H9 (cell line): ENCODE measurements around the gene PIP5K1A. TPM values are rescaled to one million over a fixed set of nuclear protein-coding genes. Genes with fewer than 3 reads are reported as not detected.
A peak's percentile ranks its signal among the peaks of the same experiment; 100 is the strongest.

ENCODE experiments used
- DNase-seq: peaks from one replicate; pipeline ENCODE4 v3.0.0-alpha.2; 2017
- H2AFZ ChIP-seq: one replicate; pipeline ENCODE4 v1.6.1; 2013; ENCODE audit warnings: mild to moderate bottlenecking, low read length, control low read depth, moderate library complexity
- H2AK5ac ChIP-seq: 2 replicates; pipeline ENCODE4 v1.6.1; 2013; ENCODE audit warnings: low read length, control low read depth, mixed read lengths; ENCODE audit not compliant: insufficient read length
- H2BK120ac ChIP-seq: one replicate; pipeline ENCODE4 v1.6.1; 2013; ENCODE audit warnings: low read depth, mild to moderate bottlenecking, low read length, control low read depth, inconsistent platforms; ENCODE audit not compliant: poor library complexity, severe bottlenecking
- H2BK12ac ChIP-seq: 2 replicates; pipeline ENCODE4 v1.6.1; 2013; ENCODE audit warnings: low read length, control low read depth, mixed read lengths, low read depth; ENCODE audit not compliant: insufficient read length
- H2BK15ac ChIP-seq: 2 replicates; pipeline ENCODE4 v1.6.1; 2013; ENCODE audit warnings: low read depth, low read length, control low read depth
- H2BK20ac ChIP-seq: one replicate; pipeline ENCODE4 v1.6.1; 2013; ENCODE audit warnings: low read depth, mild to moderate bottlenecking, low read length, control low read depth, inconsistent platforms; ENCODE audit not compliant: poor library complexity, severe bottlenecking
- H2BK5ac ChIP-seq: 2 replicates; pipeline ENCODE4 v1.6.1; 2013; ENCODE audit warnings: low read length, control low read depth, mixed read lengths; ENCODE audit not compliant: insufficient read length
- H3K14ac ChIP-seq: 2 replicates; pipeline ENCODE4 v1.6.1; 2013; ENCODE audit warnings: low read length, control low read depth; ENCODE audit not compliant: insufficient read depth
- H3K18ac ChIP-seq: 2 replicates; pipeline ENCODE4 v1.6.1; 2013; ENCODE audit warnings: low read depth, mild to moderate bottlenecking, mixed read lengths, low read length, control low read depth; ENCODE audit not compliant: insufficient read length
- H3K23ac ChIP-seq: 2 replicates; pipeline ENCODE4 v1.6.1; 2013; ENCODE audit warnings: low read length, control low read depth, mixed read lengths, low read depth; ENCODE audit not compliant: insufficient read length
- H3K23me2 ChIP-seq: 2 replicates; pipeline ENCODE4 v1.6.1; 2013; ENCODE audit warnings: low read depth, mild to moderate bottlenecking, mixed read lengths, low read length, control low read depth; ENCODE audit not compliant: insufficient read length, poor library complexity, severe bottlenecking
- H3K27ac ChIP-seq: 2 replicates; pipeline ENCODE4 v1.5.1; 2013; ENCODE audit warnings: low read length, control low read depth, mixed read lengths, low read depth; ENCODE audit not compliant: insufficient read length
- H3K27me3 ChIP-seq: 2 replicates; pipeline ENCODE4 v1.6.1; 2013; ENCODE audit warnings: low read length, control low read depth, inconsistent platforms; ENCODE audit not compliant: insufficient read depth
- H3K4ac ChIP-seq: 2 replicates; pipeline ENCODE4 v1.6.1; 2013; ENCODE audit warnings: low read depth, mild to moderate bottlenecking, control low read depth, inconsistent platforms, low read length, moderate library complexity
- H3K4me1 ChIP-seq: 2 replicates; pipeline ENCODE4 v1.6.1; 2013; ENCODE audit warnings: low read length, control low read depth, inconsistent platforms; ENCODE audit not compliant: insufficient read depth
- H3K4me2 ChIP-seq: 2 replicates; pipeline ENCODE4 v1.6.1; 2013; ENCODE audit warnings: low read length, control low read depth, mixed read lengths; ENCODE audit not compliant: insufficient read length, insufficient read depth
- H3K56ac ChIP-seq: 2 replicates; pipeline ENCODE4 v1.6.1; 2013; ENCODE audit warnings: low read depth, mild to moderate bottlenecking, mixed read lengths, low read length, control low read depth; ENCODE audit not compliant: insufficient read length
- H3K79me1 ChIP-seq: 2 replicates; pipeline ENCODE4 v1.6.1; 2013; ENCODE audit warnings: low read depth, mild to moderate bottlenecking, moderate library complexity, low read length, control low read depth, inconsistent platforms; ENCODE audit not compliant: insufficient read depth, poor library complexity, severe bottlenecking
- H3K79me2 ChIP-seq: 2 replicates; pipeline ENCODE4 v1.6.1; 2013; ENCODE audit warnings: low read length, control low read depth, inconsistent platforms; ENCODE audit not compliant: insufficient read depth
- H3K9ac ChIP-seq: 2 replicates; pipeline ENCODE4 v1.6.1; 2013; ENCODE audit warnings: low read length, control low read depth, mixed read lengths; ENCODE audit not compliant: insufficient read length; ENCODE audit errors: extremely low read depth
- H3K9me3 ChIP-seq: one replicate; pipeline ENCODE4 v1.6.1; 2013; ENCODE audit warnings: low read depth, low read length, inconsistent platforms; ENCODE audit not compliant: control insufficient read depth
- H3T11ph ChIP-seq: one replicate; pipeline ENCODE4 v1.6.1; 2013; ENCODE audit warnings: mild to moderate bottlenecking, low read length, control low read depth, inconsistent platforms
- H4K20me1 ChIP-seq: one replicate; pipeline ENCODE4 v1.6.1; 2013; ENCODE audit not compliant: control insufficient read depth, insufficient read length, insufficient read depth
- H4K5ac ChIP-seq: 2 replicates; pipeline ENCODE4 v1.6.1; 2013; ENCODE audit warnings: low read depth, mild to moderate bottlenecking, mixed read lengths, low read length, control low read depth; ENCODE audit not compliant: insufficient read length
- H4K8ac ChIP-seq: replicated peaks from 2 replicates; pipeline ENCODE4 v1.6.1; 2013; ENCODE audit warnings: low read length, control low read depth, mixed read lengths, low read depth; ENCODE audit not compliant: insufficient read length
- H4K91ac ChIP-seq: 2 replicates; pipeline ENCODE4 v1.6.1; 2013; ENCODE audit warnings: low read depth, mild to moderate bottlenecking, moderate library complexity, mixed read lengths, low read length, control low read depth; ENCODE audit not compliant: insufficient read length
- H3K27ac Mint-ChIP-seq, 3 experiments: 2 replicates in 2 of 3; 3 replicates in 1 of 3; pipeline ENCODE4 v1.8.0; 2020 to 2021; ENCODE audit warnings: mixed read lengths in 3 of 3, mild to moderate bottlenecking in 1 of 3, moderate library complexity in 1 of 3
- H3K27me3 Mint-ChIP-seq: 2 replicates; pipeline ENCODE4 v1.8.0; 2021; ENCODE audit warnings: low read depth, mild to moderate bottlenecking, moderate library complexity, mixed read lengths
- H3K36me3 Mint-ChIP-seq, 3 experiments: 2 replicates in 2 of 3; 3 replicates in 1 of 3; pipeline ENCODE4 v1.8.0; 2020 to 2021; ENCODE audit warnings: low read depth in 3 of 3, mixed read lengths in 3 of 3; ENCODE audit not compliant: insufficient read depth in 1 of 3
- H3K4me1 Mint-ChIP-seq, 2 experiments: 2 replicates each; pipeline ENCODE4 v1.8.0; 2020; ENCODE audit warnings: mixed read lengths in 2 of 2
- H3K4me3 Mint-ChIP-seq, 2 experiments: 2 replicates in 1 of 2; 3 replicates in 1 of 2; pipeline ENCODE4 v1.8.0; 2020 to 2021; ENCODE audit warnings: mild to moderate bottlenecking in 2 of 2, mixed read lengths in 2 of 2, moderate library complexity in 1 of 2
- H3K9me3 Mint-ChIP-seq, 2 experiments: 2 replicates in 1 of 2; 3 replicates in 1 of 2; pipeline ENCODE4 v1.8.0; 2020; ENCODE audit warnings: mild to moderate bottlenecking in 2 of 2, mixed read lengths in 2 of 2, moderate library complexity in 1 of 2
- CTCF ChIP-seq: fragments of 200-600 bp; sonication (generic); conservative IDR thresholded peaks from 3 replicates; pipeline ENCODE4 v1.8.0; 2021; ENCODE audit warnings: antibody characterized with exemption, mild to moderate bottlenecking
- WGBS: extraction: QIAGEN DNeasy Blood & Tissue Kit; methylation state at CpG from one replicate; pipeline ENCODE4 v1.1.7; 2013; ENCODE audit warnings: missing lambda C conversion rate, low lambda C conversion rate, mixed read lengths; ENCODE audit not compliant: insufficient read length; ENCODE audit errors: extremely low coverage; 5-methylcytosine and 5-hydroxymethylcytosine counted together
- total RNA-seq: library from RNA; stranded (reverse); gene quantifications from 2 replicates; pipeline ENCODE4 v1.2.1, GENCODE V29; 2021

Gene PIP5K1A
- total RNA-seq, 1 experiment from 2014 or later: 94.6 TPM

GRCh38 chr1:151255381-151255780 lies 57.0 kb downstream of the PIP5K1A start:
- no peak overlapping the region for H4K91ac ChIP-seq
- H3K4me2 ChIP-seq: peak overlapping the region; percentile 86
- H3K27ac ChIP-seq: no peak overlapping the region
- H3K23ac ChIP-seq: no peak overlapping the region
- no peak for TF ChIP-seq CTCF
- H3K4me3 Mint-ChIP-seq: peak overlapping the region; percentile 91 to 95
- peaks cover 13% of the 10 kb centered on the region; the same call in 1 of the 2 replicates for H3K79me2 ChIP-seq
- H3K9me3 ChIP-seq: no peaks in the 10 kb centered on the region
- peaks cover 8% of the 10 kb centered on the region in 2 experiments for H3K4me1 Mint-ChIP-seq
- H4K20me1 ChIP-seq: no peaks in the 10 kb centered on the region
- no peaks in the 10 kb centered on the region for H3K4me1 ChIP-seq
- no peak overlapping the region for H3K14ac ChIP-seq
- no peak overlapping the region for H2AFZ ChIP-seq
- H3K9me3 Mint-ChIP-seq: no peaks in the 10 kb centered on the region
- no peak overlapping the region for H3K18ac ChIP-seq
- peaks cover 3% of the 10 kb centered on the region for H3K79me1 ChIP-seq
- no peaks in the 10 kb centered on the region for H3K23me2 ChIP-seq
- no peak overlapping the region for H3K4ac ChIP-seq
- no CpG with 5 or more reads among the region's 10 CpGs for WGBS
- no peak overlapping the region for H3K56ac ChIP-seq
- no peaks in the 10 kb centered on the region for H3K27me3 ChIP-seq
- H4K5ac ChIP-seq: no peak overlapping the region
- H3K27ac Mint-ChIP-seq: peak overlapping the region; percentile 84 to 97 (median 93)
- no peak overlapping the region for H2BK15ac ChIP-seq
- no peak overlapping the region for H2AK5ac ChIP-seq
- no peak overlapping the region for H3T11ph ChIP-seq
- DNase-seq: no peak
- no peak overlapping the region for H2BK12ac ChIP-seq
- no peak overlapping the region for H2BK20ac ChIP-seq
- H4K8ac ChIP-seq: no peak overlapping the region
- peaks cover 0 to 11% (median 6%) of the 10 kb centered on the region in 3 experiments; a peak in 5 of 7 replicates for H3K36me3 Mint-ChIP-seq
- peaks cover 2% of the 10 kb centered on the region; the same call in 1 of the 2 replicates for H3K27me3 Mint-ChIP-seq
- H2BK5ac ChIP-seq: no peak overlapping the region
- H3K9ac ChIP-seq: peak overlapping the region; percentile 93
- no peak overlapping the region for H2BK120ac ChIP-seq
